ENCODE results near the gene CCDC138.

DNA sequence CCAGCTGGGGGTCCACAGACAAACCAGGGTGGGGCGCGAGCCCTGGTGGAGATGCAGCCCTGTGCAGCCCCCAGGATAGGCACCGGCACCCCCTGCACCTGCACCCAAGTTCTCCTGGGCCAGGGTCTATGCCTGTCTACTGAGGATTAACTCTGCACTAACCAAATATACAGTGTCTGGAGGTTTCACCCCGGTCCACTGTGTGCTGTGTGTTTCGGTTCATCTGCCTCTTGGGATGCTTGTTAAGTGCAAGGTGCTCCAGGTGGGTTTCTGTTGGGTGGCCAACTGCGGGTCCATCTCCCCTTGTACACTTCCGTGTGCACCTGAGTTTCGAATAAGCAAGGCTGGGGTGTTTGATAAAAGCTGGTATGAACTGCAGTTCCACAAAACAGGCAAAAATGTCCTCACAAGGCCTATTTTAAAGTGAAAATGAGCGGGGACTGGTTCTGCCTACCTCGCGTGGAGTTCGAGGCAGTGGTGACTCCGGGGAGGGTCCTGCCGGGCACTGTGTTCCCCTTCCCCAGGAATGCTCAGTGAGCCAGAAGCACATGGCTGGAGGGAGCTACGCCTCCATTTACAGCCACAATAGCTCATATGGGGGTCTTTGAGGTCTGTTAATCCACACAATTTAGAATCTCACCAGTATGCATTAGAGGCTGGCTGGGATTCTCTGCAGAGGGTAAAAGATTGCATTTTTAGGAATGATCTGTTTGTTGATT lies 131.7 kb downstream of the CCDC138 start:
- TF ChIP-seq, protein P1, sequence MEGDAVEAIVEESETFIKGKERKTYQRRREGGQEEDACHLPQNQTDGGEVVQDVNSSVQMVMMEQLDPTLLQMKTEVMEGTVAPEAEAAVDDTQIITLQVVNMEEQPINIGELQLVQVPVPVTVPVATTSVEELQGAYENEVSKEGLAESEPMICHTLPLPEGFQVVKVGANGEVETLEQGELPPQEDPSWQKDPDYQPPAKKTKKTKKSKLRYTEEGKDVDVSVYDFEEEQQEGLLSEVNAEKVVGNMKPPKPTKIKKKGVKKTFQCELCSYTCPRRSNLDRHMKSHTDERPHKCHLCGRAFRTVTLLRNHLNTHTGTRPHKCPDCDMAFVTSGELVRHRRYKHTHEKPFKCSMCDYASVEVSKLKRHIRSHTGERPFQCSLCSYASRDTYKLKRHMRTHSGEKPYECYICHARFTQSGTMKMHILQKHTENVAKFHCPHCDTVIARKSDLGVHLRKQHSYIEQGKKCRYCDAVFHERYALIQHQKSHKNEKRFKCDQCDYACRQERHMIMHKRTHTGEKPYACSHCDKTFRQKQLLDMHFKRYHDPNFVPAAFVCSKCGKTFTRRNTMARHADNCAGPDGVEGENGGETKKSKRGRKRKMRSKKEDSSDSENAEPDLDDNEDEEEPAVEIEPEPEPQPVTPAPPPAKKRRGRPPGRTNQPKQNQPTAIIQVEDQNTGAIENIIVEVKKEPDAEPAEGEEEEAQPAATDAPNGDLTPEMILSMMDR (IDR thresholded peaks at IDR 0.05), result no peak
- no peak for TF ChIP-seq ZFX (IDR thresholded peaks at IDR 0.05; ENCODE audit: borderline replicate concordance)

Measured in 22Rv1 (cell line).